NCI-H2171 treated with DMSO at 0.1 percent for 48 hours (cell line): ENCODE data around the gene UBE4B.
"Not testable (repeated sequence)": the region's sequence is repeated elsewhere in the genome, so short reads cannot be mapped to it uniquely, and the experiment has no call there.

Experiments used
- DNase-seq: peaks from one replicate; lab custom pipeline; 2025; lab: John Stamatoyannopoulos, UW

The UBE4B gene

GRCh38 chr1:10177876-10178275, 145.1 kb downstream of the UBE4B start:
- no peak for DNase-seq

GRCh38 chr1:10178597-10179405, 146.0 kb downstream of the UBE4B start:
- DNase-seq, result no peak

GRCh38 chr1:10179406-10180091, 146.8 kb downstream of the UBE4B start:
- no peak for DNase-seq

- no peak for DNase-seq
Measured at GRCh38 chr1:10181154-10181553, 148.4 kb downstream of the UBE4B start.

- no peak for DNase-seq
Measured at GRCh38 chr1:10185759-10186158, 153.0 kb downstream of the UBE4B start.

- no peak for DNase-seq
Measured at GRCh38 chr1:10186331-10187025, 153.7 kb downstream of the UBE4B start.

- DNase-seq, result no peak
Measured at GRCh38 chr1:10187026-10187334, 154.2 kb downstream of the UBE4B start.

- no peak for DNase-seq
Measured at GRCh38 chr1:10188133-10188650, 155.4 kb downstream of the UBE4B start.

- DNase-seq, result no peak
Measured at GRCh38 chr1:10189659-10190058, 156.9 kb downstream of the UBE4B start.

- no peak for DNase-seq
Measured at GRCh38 chr1:10192263-10192662, 159.5 kb downstream of the UBE4B start.

GRCh38 chr1:10193288-10193687, 160.5 kb downstream of the UBE4B start:
- peak; percentile 98 for DNase-seq

- no peak for DNase-seq
Measured at GRCh38 chr1:10195570-10195969, 162.8 kb downstream of the UBE4B start.

GRCh38 chr1:10196976-10197375, 164.2 kb downstream of the UBE4B start:
- DNase-seq, result no peak

- DNase-seq, result no peak
Measured at GRCh38 chr1:10200620-10201019, 167.9 kb downstream of the UBE4B start.

GRCh38 chr1:10204003-10204642, 171.4 kb downstream of the UBE4B start:
- DNase-seq, result no peak

GRCh38 chr1:10205206-10205605, 172.4 kb downstream of the UBE4B start:
- DNase-seq, result not testable (repeated sequence)

- no peak for DNase-seq
Measured at GRCh38 chr1:10207810-10208209, 175.1 kb downstream of the UBE4B start.

- no peak for DNase-seq
Measured at GRCh38 chr1:10208537-10208936, 175.8 kb downstream of the UBE4B start.

GRCh38 chr1:10209590-10209904, 176.8 kb downstream of the UBE4B start:
- DNase-seq, result no peak

GRCh38 chr1:10209905-10210810, 177.4 kb downstream of the UBE4B start, which contains the start of gene KIF1B:
Gene KIF1B, plus strand, starts transcription at chr1:10210570. Its CDS starts 21,759 bp downstream, at chr1:10232329.
- DNase-seq, result peak; percentile 96
